Eye (tissue), 1 donor: ENCODE measurements around the gene IL1RAPL2.
A peak's percentile ranks its signal among the peaks of the same experiment; 100 is the strongest.
"Not testable (repeated sequence)": the region's sequence is repeated elsewhere in the genome, so short reads cannot be mapped to it uniquely, and the experiment has no call there.

Source experiments
- DNase-seq: peaks from one replicate; pipeline ENCODE4 v3.0.0-alpha.2; 2015

Gene IL1RAPL2

GRCh38 chrX:105725228-105725627 is 1159.2 kb downstream of the IL1RAPL2 start:
- no peak for DNase-seq

DNA sequence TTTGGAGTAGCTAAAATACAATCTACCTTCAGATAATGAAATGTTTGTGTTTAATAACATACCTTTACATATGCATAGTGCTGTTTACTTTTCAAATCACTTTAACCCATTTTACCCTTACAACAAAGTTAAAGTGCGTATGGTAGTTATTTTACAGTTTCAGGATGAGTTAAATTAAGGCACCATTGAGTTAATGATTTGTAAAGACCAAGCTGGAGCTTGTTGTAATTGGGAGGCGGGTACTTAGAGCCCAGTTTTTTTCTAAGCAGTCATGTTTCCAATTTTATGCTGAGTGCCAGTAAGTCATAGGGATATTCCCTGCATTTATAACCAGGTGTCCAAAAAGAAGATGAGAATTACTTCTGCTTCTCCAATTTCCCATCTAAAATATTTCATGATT is 1172.2 kb downstream of the IL1RAPL2 start:
- DNase-seq = no peak

DNA sequence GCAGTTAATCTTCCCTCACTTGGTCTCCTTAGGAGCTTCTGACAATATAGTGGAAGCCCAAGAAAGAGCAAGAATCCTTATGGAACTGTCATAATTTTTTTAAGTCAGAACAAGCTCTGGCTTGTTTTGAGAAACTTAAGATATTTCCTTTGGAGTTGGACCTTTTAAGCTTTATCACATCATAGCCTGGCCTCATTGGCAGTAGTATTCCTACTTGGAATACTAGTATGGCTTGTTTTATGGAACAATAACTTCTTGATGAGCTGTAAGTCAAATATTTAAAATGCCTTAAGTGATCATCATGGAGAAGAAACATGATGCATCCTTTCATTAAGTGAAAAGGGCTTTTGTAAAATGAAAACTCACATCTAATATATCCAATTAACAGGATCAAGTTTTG is 1178.3 kb downstream of the IL1RAPL2 start:
- DNase-seq = no peak

- no peak for DNase-seq
These were observed 1178.9 kb downstream of the IL1RAPL2 start for GRCh38 chrX:105744946-105745345.

DNA sequence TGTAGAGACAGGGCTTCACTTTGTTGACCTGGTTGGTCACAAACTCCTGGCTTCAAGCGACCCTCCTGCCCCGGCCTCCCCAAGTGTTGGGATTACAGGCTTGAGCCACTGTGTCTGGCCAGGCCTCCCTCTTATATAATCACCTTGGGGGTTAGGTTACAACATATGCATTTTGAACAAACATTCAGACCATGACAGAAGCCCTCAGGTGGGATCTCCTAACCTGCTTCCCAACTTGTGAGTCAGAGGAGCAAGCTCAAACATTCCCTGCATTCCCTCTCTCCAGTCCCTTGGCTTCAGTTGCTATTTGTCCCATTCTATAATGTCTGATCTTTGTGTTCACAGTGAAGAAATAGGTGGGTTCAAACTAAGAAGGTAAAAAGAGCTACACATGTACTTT is 1179.9 kb downstream of the IL1RAPL2 start:
- DNase-seq = no peak

- DNase-seq = no peak
These were observed 1186.4 kb downstream of the IL1RAPL2 start for GRCh38 chrX:105752338-105752956.

GRCh38 chrX:105753411-105753810 is 1187.4 kb downstream of the IL1RAPL2 start:
- DNase-seq = no peak

DNA sequence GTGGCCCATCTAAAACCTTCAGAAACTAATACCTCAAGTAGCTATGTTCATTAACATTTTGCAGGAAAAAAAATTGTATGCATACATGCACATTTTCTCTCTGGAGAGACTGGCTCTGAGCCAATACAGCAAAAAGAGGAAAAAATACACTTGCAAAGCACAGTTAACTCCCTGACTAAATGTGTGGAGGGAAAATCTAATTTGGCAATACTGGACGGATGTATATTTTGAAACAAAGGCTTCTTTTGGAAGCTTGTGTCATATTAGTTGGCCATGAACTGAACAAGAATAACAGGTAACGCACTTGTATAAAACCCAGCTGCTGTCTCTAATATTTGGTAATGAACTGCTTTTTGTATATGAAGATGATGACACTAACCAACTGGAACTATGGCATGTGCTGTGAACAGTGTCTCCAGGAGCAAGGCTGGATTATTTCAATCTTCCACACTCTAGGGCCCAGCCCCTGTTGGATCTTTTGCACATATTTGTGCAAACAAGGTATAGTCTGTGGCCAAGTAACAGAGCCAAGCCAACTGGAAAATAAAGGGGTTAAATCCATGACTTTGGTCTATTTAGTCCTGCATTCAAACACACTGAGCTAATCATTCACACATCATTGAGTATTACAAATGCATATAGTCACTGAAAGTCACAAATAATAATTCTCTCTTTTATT is 1188.4 kb downstream of the IL1RAPL2 start:
- no peak for DNase-seq

GRCh38 chrX:105755109-105755508 is 1189.1 kb downstream of the IL1RAPL2 start:
- DNase-seq = no peak

DNA sequence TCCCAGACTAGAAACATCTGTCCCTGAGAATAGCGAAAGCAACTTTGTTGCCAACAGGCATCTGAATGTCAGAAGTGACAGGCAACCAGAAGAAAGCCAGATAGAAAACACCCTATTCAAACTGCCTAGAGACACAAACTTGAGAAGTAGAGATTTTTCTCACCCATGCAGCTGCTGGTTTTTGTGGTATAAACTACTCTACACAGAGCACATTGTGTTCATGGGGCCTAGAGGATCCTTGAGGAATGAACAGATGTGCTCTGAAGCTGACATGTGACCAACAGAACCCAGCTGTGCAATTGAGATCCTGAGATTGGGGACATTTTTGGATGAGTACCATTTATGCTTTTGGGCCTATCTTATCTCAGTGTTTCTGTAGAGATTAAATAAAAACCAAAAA is 1192.8 kb downstream of the IL1RAPL2 start:
- DNase-seq = no peak

- DNase-seq = no peak
These were observed 1193.6 kb downstream of the IL1RAPL2 start for GRCh38 chrX:105759598-105759997.

GRCh38 chrX:105765691-105766090 is 1199.7 kb downstream of the IL1RAPL2 start:
- peak; percentile 47 for DNase-seq

GRCh38 chrX:105773801-105774200 is 1207.8 kb downstream of the IL1RAPL2 start:
- DNase-seq = no peak

GRCh38 chrX:105775679-105776078 is 1209.7 kb downstream of the IL1RAPL2 start:
- DNase-seq = no peak

DNA sequence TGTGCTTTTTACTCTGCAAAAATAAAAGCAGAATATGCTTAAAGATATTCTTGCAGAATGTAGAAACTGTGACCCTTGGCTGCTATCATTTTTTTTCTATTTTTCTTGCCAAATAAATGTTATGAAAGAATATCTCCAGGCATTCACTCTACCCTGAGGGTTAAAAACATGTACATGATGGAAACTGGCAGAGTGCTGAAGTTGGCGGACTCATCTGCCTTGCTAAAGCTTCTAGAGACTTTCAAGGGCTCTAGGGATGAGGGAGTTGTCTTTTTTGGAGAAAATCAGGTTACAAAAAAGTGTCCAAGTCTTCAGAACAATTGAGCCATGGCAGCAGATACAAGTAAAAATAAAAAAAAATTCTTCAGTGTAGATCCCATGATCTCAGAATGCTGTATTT is 1215.8 kb downstream of the IL1RAPL2 start:
- no peak for DNase-seq

DNA sequence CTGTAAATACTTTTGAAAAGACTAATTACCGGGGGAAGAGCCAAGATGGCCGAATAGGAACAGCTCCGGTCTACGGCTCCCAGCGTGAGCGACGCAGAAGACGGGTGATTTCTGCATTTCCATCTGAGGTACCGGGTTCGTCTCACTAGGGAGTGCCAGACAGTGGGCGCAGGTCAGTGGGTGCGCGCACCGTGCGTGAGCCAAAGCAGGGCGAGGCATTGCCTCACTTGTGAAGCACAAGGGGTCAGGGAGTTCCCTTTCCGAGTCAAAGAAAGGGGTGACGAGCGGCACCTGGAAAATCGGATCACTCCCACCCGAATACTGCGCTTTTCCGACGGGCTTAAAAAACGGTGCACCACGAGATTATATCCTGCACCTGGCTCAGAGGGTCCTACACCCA is 1230.9 kb downstream of the IL1RAPL2 start:
- not testable (repeated sequence) for DNase-seq

DNA sequence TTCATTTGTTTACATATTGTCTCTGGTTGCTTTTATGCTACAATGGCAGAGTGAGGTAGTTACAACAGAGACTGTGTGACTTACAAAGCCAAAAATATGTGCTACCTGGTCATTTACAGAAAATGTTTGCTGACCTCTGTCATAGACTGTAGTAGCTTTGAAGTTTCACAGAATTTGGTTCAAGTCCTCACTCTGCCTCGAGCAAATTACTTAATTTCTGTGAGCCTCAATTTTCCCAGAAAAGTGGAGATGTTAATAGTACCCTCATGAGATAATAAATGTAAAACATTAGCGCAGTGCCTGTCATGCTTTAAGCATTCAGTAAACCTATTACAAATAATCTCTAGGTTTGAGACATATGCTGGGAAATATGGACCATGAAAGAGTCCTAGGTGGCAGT is 1237.9 kb downstream of the IL1RAPL2 start:
- DNase-seq = no peak

DNA sequence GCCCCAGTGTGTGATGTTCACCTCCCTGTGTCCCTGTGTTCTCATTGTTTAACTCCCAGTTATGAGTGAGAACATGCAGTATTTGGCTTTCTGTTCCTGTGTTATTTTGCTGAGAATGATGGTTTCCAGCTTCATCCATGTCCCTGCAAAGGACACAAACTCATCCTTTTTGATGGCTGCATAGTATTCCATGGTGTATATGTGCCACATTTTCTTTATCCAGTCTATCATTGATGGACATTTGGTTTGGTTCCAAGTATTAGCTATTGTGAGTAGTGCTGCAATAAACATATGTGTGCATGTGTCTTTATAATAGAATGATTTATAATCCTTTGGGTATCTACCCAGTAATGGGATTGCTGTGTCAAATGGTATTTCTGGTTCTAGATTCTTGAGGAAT is 1239.7 kb downstream of the IL1RAPL2 start:
- DNase-seq = not testable (repeated sequence)

DNA sequence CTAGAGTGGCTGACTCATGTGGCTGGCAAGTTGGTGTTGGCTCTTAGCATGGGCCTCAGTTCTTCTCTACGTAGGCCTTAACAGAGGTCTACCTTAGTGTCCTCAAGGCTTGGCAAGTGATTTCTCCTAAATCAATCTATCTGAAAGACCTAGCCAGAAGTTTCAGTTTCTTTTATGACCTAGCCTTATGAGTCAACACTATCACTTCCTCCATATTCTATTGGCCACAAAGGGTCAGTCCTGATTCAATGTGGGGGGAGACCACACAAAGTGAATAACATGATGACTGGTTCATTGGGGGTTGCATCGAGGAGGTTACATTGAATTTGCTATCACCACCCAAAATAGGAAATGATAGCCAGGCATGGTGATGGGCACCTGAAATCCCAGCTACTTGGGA is 1250.5 kb downstream of the IL1RAPL2 start:
- DNase-seq = no peak
